OCI-LY1 (cell line): ENCODE results near the gene KIAA0319L.

Experiments
- CTCF ChIP-seq: fragments of 200-600 bp; sonication (generic), shearing (Covaris generic); IDR thresholded peaks from 2 replicates; pipeline ENCODE4 v1.5.1; 2017; ENCODE audit warnings: mild to moderate bottlenecking, antibody characterized with exemption, low read length, moderate library complexity, mixed read lengths
- EZH2 ChIP-seq: fragments of 200-600 bp; sonication (generic), shearing (Covaris generic); IDR thresholded peaks from 2 replicates; pipeline ENCODE4 v1.8.0; 2017; ENCODE audit warnings: borderline replicate concordance, mixed run types, mild to moderate bottlenecking, antibody characterized with exemption, low read length, moderate library complexity, mixed read lengths

GRCh38 chr1:35386959-35387358, 170.2 kb downstream of the KIAA0319L start:
- TF ChIP-seq CTCF (no peak), EZH2 (no peak)
